BE2C (cell line): ENCODE results near the gene CORO6.

Experiments used
- DNase-seq: peaks from one replicate; pipeline ENCODE4 v3.0.0-alpha.2; 2020
- H3K27me3 ChIP-seq: fragments of 250-450 bp; sonication (Bioruptor Pico); 2 replicates; pipeline ENCODE4 v1.5.1; 2020; ENCODE audit warnings: mild to moderate bottlenecking
- H3K36me3 ChIP-seq: fragments of 250-450 bp; sonication (Bioruptor Pico); 2 replicates; pipeline ENCODE4 v1.5.1; 2020; ENCODE audit warnings: mild to moderate bottlenecking
- H3K4me1 ChIP-seq: fragments of 250-450 bp; sonication (Bioruptor Pico); 2 replicates; pipeline ENCODE4 v1.5.1; 2020
- H3K4me3 ChIP-seq: 2 replicates; pipeline ENCODE4 v1.5.1; 2011; ENCODE audit warnings: low read depth, low read length
- H3K9me3 ChIP-seq: fragments of 250-450 bp; sonication (Bioruptor Pico); 2 replicates; pipeline ENCODE4 v1.5.1; 2020
- TF ChIP-seq, protein P1 (sequence below): IDR thresholded peaks from 2 replicates; pipeline ENCODE4 v1.5.1; 2012; ENCODE audit warnings: mild to moderate bottlenecking, low read depth, low read length

The CORO6 gene

DNA sequence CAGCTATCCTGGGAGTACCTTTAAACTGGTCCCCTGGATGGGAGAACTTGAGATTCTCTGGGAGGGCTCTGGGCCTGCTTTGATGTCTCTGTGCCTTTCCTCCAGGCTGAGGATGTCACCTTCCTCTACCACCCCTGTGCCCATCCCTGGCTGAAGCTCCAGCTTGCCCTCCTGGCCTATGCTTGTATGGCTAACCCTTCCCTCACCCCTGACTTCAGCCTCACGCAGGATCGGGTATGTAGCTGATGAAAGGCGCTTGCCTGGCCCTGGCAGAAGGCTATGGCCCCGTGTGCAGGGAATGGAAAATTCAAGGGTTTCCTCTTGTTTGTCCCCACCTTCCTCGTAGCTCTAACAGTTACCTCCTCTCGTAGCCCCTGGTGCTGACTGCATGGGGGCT lies 51.2 kb downstream of the CORO6 start:
- no peak for DNase-seq
- Histone ChIP-seq H3K4me1 (peaks cover 4% of the 10 kb centered on the region), H3K4me3 (no peak overlapping the region), H3K27me3 (peaks cover 9% of the 10 kb centered on the region), H3K9me3 (no peaks in the 10 kb centered on the region), H3K36me3 (no peaks in the 10 kb centered on the region)
- TF ChIP-seq, protein P1, sequence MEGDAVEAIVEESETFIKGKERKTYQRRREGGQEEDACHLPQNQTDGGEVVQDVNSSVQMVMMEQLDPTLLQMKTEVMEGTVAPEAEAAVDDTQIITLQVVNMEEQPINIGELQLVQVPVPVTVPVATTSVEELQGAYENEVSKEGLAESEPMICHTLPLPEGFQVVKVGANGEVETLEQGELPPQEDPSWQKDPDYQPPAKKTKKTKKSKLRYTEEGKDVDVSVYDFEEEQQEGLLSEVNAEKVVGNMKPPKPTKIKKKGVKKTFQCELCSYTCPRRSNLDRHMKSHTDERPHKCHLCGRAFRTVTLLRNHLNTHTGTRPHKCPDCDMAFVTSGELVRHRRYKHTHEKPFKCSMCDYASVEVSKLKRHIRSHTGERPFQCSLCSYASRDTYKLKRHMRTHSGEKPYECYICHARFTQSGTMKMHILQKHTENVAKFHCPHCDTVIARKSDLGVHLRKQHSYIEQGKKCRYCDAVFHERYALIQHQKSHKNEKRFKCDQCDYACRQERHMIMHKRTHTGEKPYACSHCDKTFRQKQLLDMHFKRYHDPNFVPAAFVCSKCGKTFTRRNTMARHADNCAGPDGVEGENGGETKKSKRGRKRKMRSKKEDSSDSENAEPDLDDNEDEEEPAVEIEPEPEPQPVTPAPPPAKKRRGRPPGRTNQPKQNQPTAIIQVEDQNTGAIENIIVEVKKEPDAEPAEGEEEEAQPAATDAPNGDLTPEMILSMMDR = no peak

GRCh38 chr17:29570521-29570920 lies 52.2 kb downstream of the CORO6 start:
- TF ChIP-seq, protein P1 = no peak
- Histone ChIP-seq H3K36me3 (no peaks in the 10 kb centered on the region), H3K9me3 (no peaks in the 10 kb centered on the region), H3K4me1 (peaks cover 4% of the 10 kb centered on the region), H3K27me3 (peaks cover 18% of the 10 kb centered on the region), H3K4me3 (no peak overlapping the region)
- no peak for DNase-seq

DNA sequence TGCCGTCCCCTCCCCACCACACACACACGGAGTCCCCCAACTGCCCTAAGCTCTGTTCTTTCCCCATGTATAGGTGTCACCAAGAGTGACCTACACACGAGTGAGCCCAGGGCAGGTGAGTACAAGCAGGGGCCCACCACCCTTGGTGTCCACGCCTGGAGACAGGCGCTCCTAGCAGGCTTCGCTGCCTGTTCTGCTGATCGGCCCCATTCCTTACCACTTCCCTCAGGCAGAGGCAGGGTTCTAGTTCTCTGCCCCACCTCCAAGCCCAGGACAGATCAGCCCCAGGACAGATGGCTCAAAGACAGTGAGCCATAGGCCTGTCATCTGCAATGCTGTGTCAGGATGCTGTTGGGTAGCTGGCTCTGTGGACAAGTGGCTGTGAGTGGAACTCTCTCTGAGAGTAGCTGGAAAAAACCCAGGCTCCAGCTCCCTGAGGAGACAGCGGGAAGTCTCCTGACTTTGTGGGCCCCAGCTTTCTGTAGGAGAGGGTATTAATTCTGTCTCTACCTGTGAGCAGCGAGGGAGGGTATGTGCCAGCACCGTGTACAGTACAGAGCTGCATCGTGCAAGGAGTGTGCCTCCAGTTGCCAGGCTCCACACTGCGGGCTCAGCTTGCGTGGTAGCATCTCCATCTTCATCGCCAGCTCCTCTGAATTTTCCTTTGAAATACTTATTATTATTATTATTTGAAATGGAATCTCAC lies 53.3 kb downstream of the CORO6 start:
- no peaks in the 10 kb centered on the region for H3K9me3 ChIP-seq
- TF ChIP-seq, protein P1 = no peak
- no peaks in the 10 kb centered on the region for H3K36me3 ChIP-seq
- peaks cover 4% of the 10 kb centered on the region for H3K4me1 ChIP-seq
- peaks cover 20% of the 10 kb centered on the region for H3K27me3 ChIP-seq
- H3K4me3 ChIP-seq = peak overlapping the region; percentile 62
- no peak for DNase-seq

DNA sequence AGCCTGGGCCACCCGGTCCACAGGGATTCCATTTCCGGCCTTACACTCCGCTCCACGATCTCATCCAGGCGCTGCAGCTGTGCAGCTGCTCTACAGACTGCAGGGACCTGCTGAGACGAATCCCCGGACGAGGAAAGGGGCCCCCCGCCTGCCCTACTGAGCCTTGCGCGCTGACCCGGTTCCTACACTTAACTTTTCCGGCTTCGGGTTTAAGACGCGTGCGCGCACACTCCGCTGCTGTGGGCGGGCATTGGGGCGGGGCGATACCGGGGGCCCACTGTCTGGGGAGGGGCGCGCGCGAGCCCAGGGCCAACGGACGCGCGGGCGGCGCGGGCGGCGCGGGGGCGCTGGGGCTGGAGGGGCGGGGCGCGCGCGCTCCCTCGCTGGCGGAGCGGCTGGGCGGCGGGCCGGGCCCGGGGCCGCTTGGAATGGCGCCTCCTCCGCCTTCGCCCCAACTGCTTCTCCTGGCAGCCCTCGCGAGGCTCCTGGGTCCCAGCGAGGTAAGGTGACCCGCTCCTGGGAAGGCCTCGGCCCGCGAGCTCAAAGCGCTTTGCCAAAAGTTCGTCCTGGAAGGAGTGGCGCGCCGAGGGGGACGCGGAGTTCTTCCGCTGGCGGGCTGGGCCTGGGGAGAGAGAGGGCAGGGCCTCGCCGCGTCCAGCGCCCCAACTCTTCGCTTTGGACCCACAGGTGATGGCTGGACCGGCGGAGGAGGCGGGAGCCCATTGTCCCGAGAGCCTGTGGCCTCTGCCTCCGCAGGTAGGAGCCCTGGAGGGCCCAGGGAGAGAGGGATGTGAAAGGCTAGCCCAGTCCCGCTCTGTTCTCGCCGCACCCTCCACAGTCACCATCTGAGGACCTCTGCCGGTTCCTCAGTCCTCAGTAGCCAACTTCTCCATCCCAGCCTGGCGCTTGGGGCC lies 54.1 kb downstream of the CORO6 start, which contains the start of gene TP53I13:
TP53I13 (plus strand) TSS at position 371 of the 914 bp plus-strand sequence; CDS start at position 429, 58 bp downstream.
- DNase-seq = peak; percentile 79
- TF ChIP-seq, protein P1 = no peak
- H3K4me1 ChIP-seq = peaks cover 4% of the 10 kb centered on the region
- H3K36me3 ChIP-seq = no peaks in the 10 kb centered on the region
- H3K27me3 ChIP-seq = peaks cover 20% of the 10 kb centered on the region
- no peaks in the 10 kb centered on the region for H3K9me3 ChIP-seq
- peak within 1 kb of the TSS; percentile 64 for H3K4me3 ChIP-seq

- Histone ChIP-seq H3K4me1 (peaks cover 4% of the 10 kb centered on the region), H3K4me3 (peak overlapping the region; percentile 64), H3K36me3 (no peaks in the 10 kb centered on the region), H3K27me3 (peaks cover 20% of the 10 kb centered on the region), H3K9me3 (no peaks in the 10 kb centered on the region)
- TF ChIP-seq, protein P1 = no peak
- DNase-seq = peak; percentile 51
These were observed 55.0 kb downstream of the CORO6 start for GRCh38 chr17:29567554-29568330.
